Sigmoid colon (tissue), 7 donors: ENCODE measurements around the gene INPP5D. TPM values are rescaled to one million over a fixed set of nuclear protein-coding genes. Genes with fewer than 3 reads are reported as not detected.

Source experiments
- DNase-seq: peaks from one replicate; pipeline ENCODE4 v3.0.0-alpha.2; 2019
- H3K27ac ChIP-seq, 4 donors: fragments of 200-600 bp; sonication (generic); one replicate each; pipeline ENCODE4 v1.5.1; 2016 to 2019; ENCODE audit warnings: mild to moderate bottlenecking in 1 of 4
- H3K27me3 ChIP-seq, 3 donors: fragments of 200-600 bp; sonication (generic); one replicate each; pipeline ENCODE4 v1.5.1; 2019; ENCODE audit warnings: mild to moderate bottlenecking in 1 of 3
- H3K36me3 ChIP-seq, 4 donors: fragments of 200-600 bp; sonication (generic); one replicate each; pipeline ENCODE4 v1.5.1; 2016 to 2019
- H3K4me1 ChIP-seq, 4 donors: fragments of 200-600 bp; sonication (generic); one replicate each; pipeline ENCODE4 v1.5.1; 2017 to 2019
- H3K4me3 ChIP-seq, 4 donors: fragments of 200-600 bp; sonication (generic); one replicate each; pipeline ENCODE4 v1.5.1; 2017 to 2019; ENCODE audit warnings: mild to moderate bottlenecking in 2 of 4, moderate library complexity in 1 of 4
- H3K9me3 ChIP-seq, 4 donors: fragments of 200-600 bp in 3 of 4; sonication (generic) in 3 of 4; one replicate each; pipeline versions ENCODE4 v1.5.1 to v1.6.1; 2013 to 2019
- EP300 ChIP-seq, 4 donors: sonication (generic); formaldehyde crosslinking; IDR thresholded peaks; one replicate each; pipeline ENCODE4 v1.6.1; 2017; ENCODE audit warnings: antibody characterized with exemption in 4 of 4
- POLR2A ChIP-seq, 2 donors: fragments of 450-650 bp; IDR thresholded peaks; one replicate each; pipeline ENCODE4 v1.6.1; 2016; ENCODE audit warnings: antibody characterized with exemption in 2 of 2, mild to moderate bottlenecking in 2 of 2, moderate library complexity in 2 of 2
- POLR2AphosphoS5 ChIP-seq, 4 donors: sonication (generic); formaldehyde crosslinking; IDR thresholded peaks; one replicate each; pipeline ENCODE4 v1.6.1; 2017; ENCODE audit warnings: antibody characterized with exemption in 4 of 4
- WGBS, 2 donors: extraction: QIAGEN DNeasy Blood & Tissue Kit; methylation state at CpG; one replicate each; pipeline ENCODE4 v1.1.7; 2013; 5-methylcytosine and 5-hydroxymethylcytosine counted together
- intact Hi-C: fragments of 100-400 bp; cut with DNase I; formaldehyde crosslinking; loops from one replicate; pipeline ENCODE4 v1.15.1; 2023
- polyA plus RNA-seq, 3 donors: library from polyadenylated mRNA; stranded (reverse); fragments of 200-250 nt; gene quantifications; one replicate each; pipeline ENCODE4 v1.2.3, GENCODE V29; 2013
- total RNA-seq, 4 donors: library from RNA; depleted of rRNA; stranded (reverse); fragments of >200 nt; gene quantifications; one replicate each; pipeline ENCODE4 v1.1.0, GENCODE V29; 2016
- TF ChIP-seq, protein P1 (sequence below), 4 experiments: fragments of 450-650 bp in 3 of 4; fragments of 200-600 bp in 1 of 4; IDR thresholded peaks; one replicate each; pipeline ENCODE4 v1.5.1; 2016 to 2019; ENCODE audit warnings: antibody characterized with exemption in 4 of 4, mild to moderate bottlenecking in 3 of 4, moderate library complexity in 2 of 4
- donor health status: healthy with polysubstance abuse.
- donor health status: Bipolar disorder and iron deficiency.
- donor health status: healthy.

Gene INPP5D
- total and polyA plus RNA-seq, 7 donors: 4.2 to 44.8 (median 8.7) TPM

DNA sequence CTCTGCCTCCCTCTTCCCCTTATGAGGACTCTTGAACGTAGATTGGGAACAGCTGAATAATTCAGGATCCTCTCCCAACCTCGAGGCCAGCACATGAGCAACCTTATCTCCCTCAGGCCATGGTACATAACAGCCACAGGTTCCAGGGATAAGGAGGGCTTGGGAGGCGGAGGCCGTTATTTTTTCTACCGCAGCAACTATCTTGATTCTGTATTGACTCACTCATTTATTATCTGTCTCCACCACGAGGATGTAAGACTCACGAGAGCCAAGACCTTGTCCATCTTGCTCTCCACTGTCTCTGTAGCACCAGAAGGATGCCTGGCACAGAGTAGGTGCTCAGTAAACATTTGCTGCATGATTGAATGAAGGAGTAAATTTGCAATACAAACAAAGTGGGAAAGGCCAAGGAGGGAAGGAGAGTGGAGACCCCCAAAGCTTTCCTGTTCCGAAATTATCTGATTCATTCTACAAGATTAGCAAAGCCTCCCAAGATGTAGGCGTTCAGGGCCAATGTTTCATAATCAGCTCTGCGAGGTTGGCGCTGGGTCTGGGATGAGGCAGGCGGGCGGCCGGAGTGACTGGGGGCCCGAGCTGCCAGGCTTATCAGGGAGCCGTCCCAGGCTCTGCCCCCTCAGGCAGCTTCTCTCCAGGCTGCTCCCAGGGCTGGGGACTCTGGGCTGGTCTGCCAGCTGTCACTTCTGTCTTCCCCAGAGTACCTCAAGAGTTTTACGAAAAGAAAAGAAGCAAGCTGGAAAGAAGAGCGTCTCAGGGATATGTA lies 31.6 kb downstream of the INPP5D start:
- peak; percentile 36 for DNase-seq
- intact Hi-C loops: no loop called here
- no peak for TF ChIP-seq EP300 (IDR thresholded peaks at IDR 0.05)
- TF ChIP-seq POLR2AphosphoS5 (IDR thresholded peaks at IDR 0.05): no peak
- TF ChIP-seq POLR2A (IDR thresholded peaks at IDR 0.05): no peak
- TF ChIP-seq, protein P1, sequence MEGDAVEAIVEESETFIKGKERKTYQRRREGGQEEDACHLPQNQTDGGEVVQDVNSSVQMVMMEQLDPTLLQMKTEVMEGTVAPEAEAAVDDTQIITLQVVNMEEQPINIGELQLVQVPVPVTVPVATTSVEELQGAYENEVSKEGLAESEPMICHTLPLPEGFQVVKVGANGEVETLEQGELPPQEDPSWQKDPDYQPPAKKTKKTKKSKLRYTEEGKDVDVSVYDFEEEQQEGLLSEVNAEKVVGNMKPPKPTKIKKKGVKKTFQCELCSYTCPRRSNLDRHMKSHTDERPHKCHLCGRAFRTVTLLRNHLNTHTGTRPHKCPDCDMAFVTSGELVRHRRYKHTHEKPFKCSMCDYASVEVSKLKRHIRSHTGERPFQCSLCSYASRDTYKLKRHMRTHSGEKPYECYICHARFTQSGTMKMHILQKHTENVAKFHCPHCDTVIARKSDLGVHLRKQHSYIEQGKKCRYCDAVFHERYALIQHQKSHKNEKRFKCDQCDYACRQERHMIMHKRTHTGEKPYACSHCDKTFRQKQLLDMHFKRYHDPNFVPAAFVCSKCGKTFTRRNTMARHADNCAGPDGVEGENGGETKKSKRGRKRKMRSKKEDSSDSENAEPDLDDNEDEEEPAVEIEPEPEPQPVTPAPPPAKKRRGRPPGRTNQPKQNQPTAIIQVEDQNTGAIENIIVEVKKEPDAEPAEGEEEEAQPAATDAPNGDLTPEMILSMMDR (IDR thresholded peaks at IDR 0.05): no peak
- H3K36me3 ChIP-seq: no peaks in the 10 kb centered on the region
- no peaks in the 10 kb centered on the region for H3K4me1 ChIP-seq
- H3K27me3 ChIP-seq: no peaks in the 10 kb centered on the region
- WGBS, 2 donors: 86% methylated on average over 18 of the region's 18 CpGs
- H3K4me3 ChIP-seq: no peak overlapping the region
- no peak overlapping the region for H3K27ac ChIP-seq
- H3K9me3 ChIP-seq: no peaks in the 10 kb centered on the region

DNA sequence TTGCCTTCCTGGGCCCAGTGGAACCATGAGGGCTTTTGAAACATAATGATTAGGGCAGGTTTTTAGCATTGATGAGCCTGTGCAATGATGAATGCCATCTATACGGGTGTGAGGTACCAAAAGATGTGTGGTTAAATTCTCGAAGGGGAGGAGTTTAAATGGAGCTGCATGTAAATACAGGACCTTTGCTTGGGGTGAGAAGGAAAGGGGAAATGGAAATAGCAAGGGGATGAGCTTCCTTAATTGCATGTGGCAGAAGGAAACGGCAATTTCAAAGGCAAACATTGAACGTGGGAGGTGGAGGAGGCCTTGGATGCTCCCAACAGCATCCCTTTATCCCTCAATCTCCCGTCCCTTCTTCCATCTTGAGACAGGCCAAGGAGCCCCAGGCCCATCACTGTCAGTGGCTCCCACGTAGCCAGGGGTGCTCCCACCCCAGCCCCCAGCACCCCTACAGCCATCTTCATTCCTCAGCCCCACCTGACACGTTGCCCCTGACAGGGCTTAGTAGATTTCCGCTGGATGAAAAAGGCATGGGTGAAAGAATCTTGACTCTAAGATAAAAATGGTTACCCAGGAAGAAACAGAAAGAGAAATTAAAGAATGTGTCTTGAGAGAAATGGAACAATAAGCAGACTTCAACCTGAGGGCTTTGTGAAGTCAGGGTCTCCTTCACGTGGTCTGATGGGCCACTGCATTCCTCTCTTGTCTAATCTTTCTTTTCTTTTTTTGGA lies 32.5 kb downstream of the INPP5D start:
- Histone ChIP-seq H3K4me1 (no peaks in the 10 kb centered on the region), H3K36me3 (no peaks in the 10 kb centered on the region), H3K9me3 (no peaks in the 10 kb centered on the region), H3K27ac (peak overlapping the region in 2 of 4 donors; percentile 40 to 43), H3K4me3 (no peak overlapping the region), H3K27me3 (no peaks in the 10 kb centered on the region)
- intact Hi-C loops: no loop called here
- TF ChIP-seq POLR2A (IDR thresholded peaks at IDR 0.05) (no peak), EP300 (IDR thresholded peaks at IDR 0.05) (no peak), POLR2AphosphoS5 (IDR thresholded peaks at IDR 0.05) (no peak)
- TF ChIP-seq, protein P1 (IDR thresholded peaks at IDR 0.05): no peak
- WGBS, 2 donors: 62 to 64% methylated on average over 9 of the region's 9 CpGs
- DNase-seq: peak; percentile 30

DNA sequence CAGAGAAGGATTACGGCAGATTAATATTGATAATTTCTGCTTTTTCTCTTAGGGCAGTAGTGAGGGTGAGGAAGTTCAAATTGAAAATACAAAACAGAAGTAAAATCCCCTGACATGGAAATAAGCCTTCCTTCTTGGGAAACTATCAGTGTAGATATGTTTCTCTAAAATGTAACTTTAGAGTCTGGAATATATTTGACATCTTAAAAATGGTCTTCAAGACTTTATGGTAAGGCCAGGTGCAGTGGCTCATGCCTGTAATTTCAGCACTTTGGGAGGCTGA lies 33.0 kb downstream of the INPP5D start:
- no peak for DNase-seq
- Histone ChIP-seq H3K4me3 (no peak overlapping the region), H3K4me1 (no peaks in the 10 kb centered on the region), H3K9me3 (no peaks in the 10 kb centered on the region), H3K27ac (peak overlapping the region in 1 of 4 donors; percentile 40), H3K36me3 (no peaks in the 10 kb centered on the region), H3K27me3 (no peaks in the 10 kb centered on the region)
- TF ChIP-seq, protein P1 (IDR thresholded peaks at IDR 0.05): no peak
- no peak for TF ChIP-seq POLR2AphosphoS5 (IDR thresholded peaks at IDR 0.05)
- no peak for TF ChIP-seq POLR2A (IDR thresholded peaks at IDR 0.05)
- TF ChIP-seq EP300 (IDR thresholded peaks at IDR 0.05): no peak
- 82 to 96% methylated on average over 1 of the region's 1 CpG for WGBS, 2 donors
- intact Hi-C loops: no loop called here

DNA sequence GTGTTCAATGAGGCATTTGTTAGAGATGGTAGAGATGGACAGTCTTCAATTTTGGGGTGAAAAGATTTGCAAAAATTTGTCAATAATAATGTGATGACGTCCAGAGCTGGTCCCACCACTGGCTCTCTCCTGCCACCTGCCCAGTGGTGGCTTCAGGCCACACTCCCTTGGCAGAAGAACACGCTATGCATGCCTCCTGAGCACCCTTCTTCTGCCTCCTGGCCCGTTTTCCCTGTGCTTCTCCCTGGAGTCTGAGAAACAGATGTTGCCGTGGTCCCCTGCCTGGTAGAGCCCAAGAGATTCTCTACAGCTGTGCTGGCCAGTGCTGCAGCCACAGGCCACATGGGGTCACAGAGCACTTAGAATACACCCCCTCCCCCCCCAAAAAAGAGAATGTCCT lies 33.6 kb downstream of the INPP5D start:
- 73 to 80% methylated on average over 4 of the region's 4 CpGs for WGBS, 2 donors
- intact Hi-C loops: no loop called here

More for the DNA sequence above, 33.6 kb downstream of the INPP5D start:
- DNase-seq: peak; percentile 38
- TF ChIP-seq POLR2AphosphoS5 (IDR thresholded peaks at IDR 0.05) (no peak), EP300 (IDR thresholded peaks at IDR 0.05) (no peak), POLR2A (IDR thresholded peaks at IDR 0.05) (no peak)
- TF ChIP-seq, protein P1 (IDR thresholded peaks at IDR 0.05): no peak
- Histone ChIP-seq H3K36me3 (no peaks in the 10 kb centered on the region), H3K4me3 (no peak overlapping the region), H3K4me1 (no peaks in the 10 kb centered on the region), H3K27ac (no peak overlapping the region), H3K27me3 (no peaks in the 10 kb centered on the region), H3K9me3 (no peaks in the 10 kb centered on the region)
